Smooth muscle cell (in vitro differentiated cells): ENCODE data around the gene PEX7. TPM values are rescaled to one million over a fixed set of nuclear protein-coding genes. Genes with fewer than 3 reads are reported as not detected.
A peak's percentile ranks its signal among the peaks of the same experiment; 100 is the strongest.

Source experiments
- DNase-seq: peaks from one replicate; lab custom pipeline; 2025; ENCODE audit not compliant: unreplicated experiment; lab: John Stamatoyannopoulos, UW
- H2AFZ ChIP-seq: fragments of 200-600 bp; sonication (generic); 2 replicates; pipeline ENCODE4 v1.6.0; 2016; ENCODE audit warnings: antibody characterized with exemption, low read depth, mild to moderate bottlenecking
- H3F3A ChIP-seq: fragments of 200-600 bp; sonication (generic); 2 replicates; pipeline ENCODE4 v1.6.0; 2017; ENCODE audit warnings: antibody characterized with exemption, low read depth
- H3K27ac ChIP-seq: fragments of 200-600 bp; sonication (generic); 2 replicates; pipeline ENCODE4 v1.5.1; 2016; ENCODE audit warnings: low read depth, mild to moderate bottlenecking
- H3K27me3 ChIP-seq: fragments of 200-600 bp; sonication (generic); 2 replicates; pipeline ENCODE4 v1.6.1; 2016; ENCODE audit warnings: low read depth, mild to moderate bottlenecking
- H3K36me3 ChIP-seq: fragments of 200-600 bp; sonication (generic); 2 replicates; pipeline ENCODE4 v1.5.1; 2016; ENCODE audit warnings: low read depth
- H3K4me1 ChIP-seq: fragments of 200-600 bp; sonication (generic); 2 replicates; pipeline ENCODE4 v1.5.1; 2016; ENCODE audit warnings: low read depth
- H3K4me2 ChIP-seq: fragments of 200-600 bp; sonication (generic); 2 replicates; pipeline ENCODE4 v1.6.0; 2016; ENCODE audit warnings: mild to moderate bottlenecking
- H3K4me3 ChIP-seq: fragments of 200-600 bp; sonication (generic); 2 replicates; pipeline ENCODE4 v1.5.1; 2016; ENCODE audit warnings: mild to moderate bottlenecking
- H3K79me2 ChIP-seq: fragments of 200-600 bp; sonication (generic); 2 replicates; pipeline ENCODE4 v1.6.0; 2016; ENCODE audit warnings: low read depth, mild to moderate bottlenecking
- H3K9ac ChIP-seq: fragments of 200-600 bp; sonication (generic); 2 replicates; pipeline ENCODE4 v1.6.0; 2016; ENCODE audit warnings: low read depth
- H3K9me3 ChIP-seq: fragments of 200-600 bp; sonication (generic); replicated peaks from 2 replicates; pipeline ENCODE4 v1.5.1; 2016; ENCODE audit warnings: low read depth
- H4K20me1 ChIP-seq: fragments of 200-600 bp; sonication (generic); 2 replicates; pipeline ENCODE4 v1.6.0; 2016; ENCODE audit warnings: low read depth
- WGBS: methylation state at CpG from one replicate; pipeline ENCODE4 v1.1.7; 2016; ENCODE audit warnings: low lambda C conversion rate; 5-methylcytosine and 5-hydroxymethylcytosine counted together
- polyA plus RNA-seq: library from polyadenylated mRNA; unstranded; fragments of >200 nt; fragmentation: Nextera tagmentation; extraction: Ambion mirVana; gene quantifications from 2 replicates; pipeline ENCODE4 v1.2.1, GENCODE V29; 2016
- total RNA-seq: library from RNA; depleted of rRNA; stranded (reverse); fragments of >200 nt; gene quantifications from 2 replicates; pipeline ENCODE4 v1.2.3, GENCODE V29; 2014
- TF ChIP-seq, protein P1 (sequence below): fragments of 200-600 bp; sonication (generic); IDR thresholded peaks from 2 replicates; pipeline ENCODE4 v1.5.1; 2017; ENCODE audit warnings: borderline replicate concordance, mild to moderate bottlenecking, antibody characterized with exemption; ENCODE audit not compliant: insufficient read depth, poor library complexity, severe bottlenecking

Gene PEX7
- total and polyA plus RNA-seq, 2 experiments from 2014 or later: 10.3 to 14.4 TPM

GRCh38 chr6:136779682-136780081 is 42.7 kb upstream of the PEX7 start:
- no peak overlapping the region for H3K9ac ChIP-seq
- no peak overlapping the region for H3K4me2 ChIP-seq
- no peak overlapping the region for H2AFZ ChIP-seq
- 77% methylated on average over 1 of the region's 1 CpG for WGBS
- H3K79me2 ChIP-seq: no peaks in the 10 kb centered on the region
- no peak overlapping the region for H3K4me3 ChIP-seq
- H3K4me1 ChIP-seq: no peaks in the 10 kb centered on the region
- H3K9me3 ChIP-seq: no peaks in the 10 kb centered on the region
- no peak for DNase-seq
- H3F3A ChIP-seq: no peaks in the 10 kb centered on the region
- no peak overlapping the region for H3K27ac ChIP-seq
- H3K27me3 ChIP-seq: no peaks in the 10 kb centered on the region
- no peaks in the 10 kb centered on the region for H4K20me1 ChIP-seq
- TF ChIP-seq, protein P1, sequence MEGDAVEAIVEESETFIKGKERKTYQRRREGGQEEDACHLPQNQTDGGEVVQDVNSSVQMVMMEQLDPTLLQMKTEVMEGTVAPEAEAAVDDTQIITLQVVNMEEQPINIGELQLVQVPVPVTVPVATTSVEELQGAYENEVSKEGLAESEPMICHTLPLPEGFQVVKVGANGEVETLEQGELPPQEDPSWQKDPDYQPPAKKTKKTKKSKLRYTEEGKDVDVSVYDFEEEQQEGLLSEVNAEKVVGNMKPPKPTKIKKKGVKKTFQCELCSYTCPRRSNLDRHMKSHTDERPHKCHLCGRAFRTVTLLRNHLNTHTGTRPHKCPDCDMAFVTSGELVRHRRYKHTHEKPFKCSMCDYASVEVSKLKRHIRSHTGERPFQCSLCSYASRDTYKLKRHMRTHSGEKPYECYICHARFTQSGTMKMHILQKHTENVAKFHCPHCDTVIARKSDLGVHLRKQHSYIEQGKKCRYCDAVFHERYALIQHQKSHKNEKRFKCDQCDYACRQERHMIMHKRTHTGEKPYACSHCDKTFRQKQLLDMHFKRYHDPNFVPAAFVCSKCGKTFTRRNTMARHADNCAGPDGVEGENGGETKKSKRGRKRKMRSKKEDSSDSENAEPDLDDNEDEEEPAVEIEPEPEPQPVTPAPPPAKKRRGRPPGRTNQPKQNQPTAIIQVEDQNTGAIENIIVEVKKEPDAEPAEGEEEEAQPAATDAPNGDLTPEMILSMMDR: no peak
- H3K36me3 ChIP-seq: no peaks in the 10 kb centered on the region

DNA sequence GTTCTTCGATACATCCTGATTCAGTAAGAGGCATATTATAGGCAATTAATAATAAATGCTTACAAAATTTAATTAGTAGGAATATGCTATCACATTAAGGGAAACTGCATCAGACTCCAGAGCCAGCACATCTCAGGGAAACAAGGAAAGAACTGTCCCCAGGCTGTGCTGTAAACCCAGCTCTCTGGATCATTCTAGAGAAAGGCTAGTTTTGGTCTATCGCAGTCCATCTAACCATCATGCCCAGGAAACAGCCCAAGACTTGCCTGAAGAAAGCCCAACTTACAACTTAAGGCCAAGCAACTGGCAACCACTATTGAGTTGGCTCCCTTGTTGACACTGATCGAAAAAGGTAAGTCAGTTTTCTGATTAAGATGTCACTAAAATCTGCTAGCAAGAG is 41.4 kb upstream of the PEX7 start:
- Histone ChIP-seq H3K4me2 (no peak overlapping the region), H3K9me3 (no peaks in the 10 kb centered on the region), H3K36me3 (no peaks in the 10 kb centered on the region), H4K20me1 (no peaks in the 10 kb centered on the region), H3K4me3 (no peak overlapping the region), H3F3A (no peaks in the 10 kb centered on the region), H3K27ac (no peak overlapping the region), H2AFZ (no peak overlapping the region), H3K27me3 (no peaks in the 10 kb centered on the region), H3K9ac (no peak overlapping the region), H3K4me1 (no peaks in the 10 kb centered on the region), H3K79me2 (no peaks in the 10 kb centered on the region)
- 96% methylated on average over 3 of the region's 3 CpGs for WGBS
- no peak for DNase-seq
- TF ChIP-seq, protein P1: no peak

- no peaks in the 10 kb centered on the region for H3K79me2 ChIP-seq
- no peak overlapping the region for H3K4me2 ChIP-seq
- H3F3A ChIP-seq: no peaks in the 10 kb centered on the region
- no peaks in the 10 kb centered on the region for H3K27me3 ChIP-seq
- no peak overlapping the region for H3K9ac ChIP-seq
- H3K36me3 ChIP-seq: no peaks in the 10 kb centered on the region
- peak overlapping the region; percentile 33 for H3K27ac ChIP-seq
- no peaks in the 10 kb centered on the region for H3K4me1 ChIP-seq
- 73% methylated on average over 1 of the region's 1 CpG for WGBS
- DNase-seq: no peak
- H4K20me1 ChIP-seq: no peaks in the 10 kb centered on the region
- no peak overlapping the region for H3K4me3 ChIP-seq
- TF ChIP-seq, protein P1: no peak
- H2AFZ ChIP-seq: no peak overlapping the region
- no peaks in the 10 kb centered on the region for H3K9me3 ChIP-seq
Measured at GRCh38 chr6:136782021-136782770, 40.2 kb upstream of the PEX7 start.

DNA sequence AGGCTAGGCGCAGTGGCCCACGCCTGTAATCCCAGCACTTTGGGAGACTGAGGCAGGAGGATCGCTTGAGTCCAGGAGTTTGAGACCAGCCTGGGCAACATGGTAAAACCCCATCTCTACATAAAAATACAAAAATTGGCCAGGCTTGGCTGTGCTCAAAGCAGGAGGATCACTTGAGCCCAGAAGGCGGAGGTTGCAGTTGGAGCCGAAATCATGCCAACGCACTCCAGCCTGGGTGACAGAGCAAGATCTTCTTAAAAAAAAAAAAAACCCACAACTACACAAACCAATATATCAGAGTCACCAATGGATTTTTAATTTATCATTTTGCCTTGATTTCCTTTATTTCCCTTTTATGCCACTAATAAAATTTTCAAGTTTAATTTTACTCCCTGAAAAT is 39.4 kb upstream of the PEX7 start:
- Histone ChIP-seq H3K4me1 (no peaks in the 10 kb centered on the region), H4K20me1 (no peaks in the 10 kb centered on the region), H3K36me3 (no peaks in the 10 kb centered on the region), H3K4me3 (no peak overlapping the region), H3K9me3 (no peaks in the 10 kb centered on the region), H3K27ac (peak overlapping the region; percentile 23), H3F3A (no peaks in the 10 kb centered on the region), H2AFZ (no peak overlapping the region), H3K4me2 (no peak overlapping the region), H3K27me3 (no peaks in the 10 kb centered on the region), H3K79me2 (no peaks in the 10 kb centered on the region), H3K9ac (no peak overlapping the region)
- TF ChIP-seq, protein P1: no peak
- no peak for DNase-seq
- WGBS: 98% methylated on average over 6 of the region's 6 CpGs
